HG03432 (cell line): Measurements from ENCODE around the gene METTL25.
"Not testable (repeated sequence)": the region's sequence is repeated elsewhere in the genome, so short reads cannot be mapped to it uniquely, and the experiment has no call there.

Source experiments
- ATAC-seq: cut with Tn5 transposase; IDR thresholded peaks from one replicate; pipeline ENCODE4 v1.9.1; 2021; ENCODE audit warnings: mild to moderate bottlenecking, moderate library complexity; ENCODE audit not compliant: unreplicated experiment

METTL25 gene, protein sequence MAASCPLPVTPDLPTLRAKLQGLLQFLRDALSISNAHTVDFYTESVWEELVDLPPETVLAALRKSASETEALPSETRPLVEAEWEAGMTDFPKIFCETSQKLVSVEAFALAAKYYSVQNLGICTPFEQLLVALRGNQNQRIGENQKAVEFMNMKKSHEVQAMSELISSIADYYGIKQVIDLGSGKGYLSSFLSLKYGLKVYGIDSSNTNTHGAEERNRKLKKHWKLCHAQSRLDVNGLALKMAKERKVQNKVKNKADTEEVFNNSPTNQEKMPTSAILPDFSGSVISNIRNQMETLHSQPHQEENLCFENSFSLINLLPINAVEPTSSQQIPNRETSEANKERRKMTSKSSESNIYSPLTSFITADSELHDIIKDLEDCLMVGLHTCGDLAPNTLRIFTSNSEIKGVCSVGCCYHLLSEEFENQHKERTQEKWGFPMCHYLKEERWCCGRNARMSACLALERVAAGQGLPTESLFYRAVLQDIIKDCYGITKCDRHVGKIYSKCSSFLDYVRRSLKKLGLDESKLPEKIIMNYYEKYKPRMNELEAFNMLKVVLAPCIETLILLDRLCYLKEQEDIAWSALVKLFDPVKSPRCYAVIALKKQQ

GRCh38 chr12:82358200-82359114 lies at the start of gene METTL25, which contains the start of gene CCDC59:
Gene METTL25, plus strand, starts transcription at chr12:82358529. Its CDS starts 37 bp downstream, at chr12:82358566.
Gene CCDC59, minus strand, starts transcription at chr12:82358387. Its CDS starts 11 bp downstream, at chr12:82358376.
- peak; percentile 94 for ATAC-seq

GRCh38 chr12:82314406-82314892 lies 43.9 kb upstream of the METTL25 start:
- ATAC-seq = no peak

GRCh38 chr12:82319276-82319675 lies 39.1 kb upstream of the METTL25 start:
- no peak for ATAC-seq

GRCh38 chr12:82325540-82326336 lies 32.6 kb upstream of the METTL25 start:
- no peak for ATAC-seq

GRCh38 chr12:82326905-82327503 lies 31.3 kb upstream of the METTL25 start:
- peak; percentile 73 for ATAC-seq

DNA sequence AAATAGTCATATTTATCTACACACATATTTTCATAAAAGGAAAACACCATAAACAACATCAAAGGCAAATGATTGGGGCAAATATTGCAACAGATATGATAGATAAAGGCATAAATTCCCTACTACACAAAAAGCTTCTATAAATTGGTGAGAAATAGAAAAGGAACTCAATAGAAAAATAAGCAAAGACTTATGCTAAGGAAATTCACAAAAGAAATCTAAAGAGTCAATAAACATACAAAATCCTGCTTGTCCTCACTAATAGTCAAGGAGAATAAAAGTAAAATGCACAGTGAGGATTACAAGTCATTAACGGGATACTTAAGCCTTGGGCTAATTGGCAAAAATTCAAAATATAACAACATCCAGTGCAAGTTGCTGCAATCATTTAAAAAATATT lies 30.5 kb upstream of the METTL25 start:
- ATAC-seq = no peak

DNA sequence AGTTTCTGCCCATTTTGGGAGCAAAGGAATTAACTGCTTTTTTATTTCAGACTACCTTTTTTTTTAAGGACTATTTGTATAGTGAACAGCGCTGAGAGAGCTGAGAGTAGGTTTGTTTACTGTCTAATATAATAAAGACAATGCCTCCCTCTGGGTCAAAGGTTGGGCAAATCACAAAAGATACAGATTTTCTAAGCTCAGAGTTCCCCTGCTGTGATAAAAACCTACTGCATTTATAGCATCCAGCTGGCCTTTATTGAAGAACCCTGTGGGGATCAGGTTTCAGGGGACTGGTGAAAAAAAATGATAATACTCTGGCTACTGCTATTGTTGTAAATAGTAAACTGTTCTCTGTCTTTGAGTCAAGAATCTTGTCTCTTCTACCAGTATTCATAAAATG lies 28.8 kb upstream of the METTL25 start:
- no peak for ATAC-seq

DNA sequence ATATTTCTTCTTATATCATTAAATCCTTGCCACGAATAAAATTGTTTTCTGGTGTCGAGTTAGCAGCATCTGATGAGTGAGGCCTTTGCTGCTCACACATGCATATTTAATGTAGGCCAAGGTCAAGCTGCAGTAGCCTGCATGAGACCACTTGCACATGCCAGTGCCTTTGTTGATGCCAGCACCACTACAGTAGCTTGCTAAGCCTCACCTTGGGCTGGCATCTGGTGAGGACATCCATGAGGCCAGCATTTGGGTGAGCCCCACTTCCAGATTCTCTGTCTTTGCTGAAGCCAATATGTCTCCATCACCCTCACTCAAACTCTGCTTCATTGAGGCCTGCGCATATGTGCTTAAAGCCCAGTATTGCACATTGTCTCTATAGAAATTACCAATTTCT lies 8.2 kb upstream of the METTL25 start:
- no peak for ATAC-seq

DNA sequence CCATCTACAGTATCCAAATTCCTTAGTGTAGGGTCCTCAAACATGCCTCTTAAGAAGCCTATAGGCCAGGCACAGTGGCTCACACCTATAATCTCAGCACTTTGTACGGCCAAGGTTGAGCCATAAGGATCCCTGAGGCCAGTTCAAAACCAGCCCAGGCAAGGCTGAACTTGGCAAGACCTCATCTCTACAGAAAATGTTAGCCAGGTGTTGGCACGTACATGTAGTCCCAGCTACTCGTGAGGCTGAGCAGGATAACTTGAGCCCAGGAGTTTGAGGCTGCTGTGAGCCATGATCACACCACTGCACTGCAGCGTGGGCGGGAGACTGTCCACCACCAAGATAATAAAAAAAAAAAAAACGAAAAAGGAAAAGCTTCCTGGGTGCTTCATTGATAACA lies 6.9 kb upstream of the METTL25 start:
- ATAC-seq = no peak

- no peak for ATAC-seq
These were observed 989 bp upstream of the METTL25 start for GRCh38 chr12:82357340-82357739.

DNA sequence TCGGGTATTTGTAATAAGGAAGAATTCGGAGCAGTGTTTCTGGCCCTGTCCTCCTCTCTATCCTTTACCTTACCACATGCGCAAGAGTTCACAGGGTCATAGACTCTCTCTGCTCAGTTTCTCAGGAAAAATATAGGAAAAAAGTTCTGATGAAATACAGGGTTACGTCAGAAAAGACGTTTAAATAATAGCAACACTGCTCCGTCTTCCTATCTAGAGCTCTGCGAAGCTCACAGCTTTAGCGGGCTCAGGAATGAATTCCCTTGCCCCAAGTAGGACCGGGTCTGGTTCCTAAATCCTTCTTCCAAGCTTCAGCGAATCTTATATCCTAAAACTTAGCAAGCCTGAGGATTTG lies 507 bp upstream of the METTL25 start:
- no peak for ATAC-seq

DNA sequence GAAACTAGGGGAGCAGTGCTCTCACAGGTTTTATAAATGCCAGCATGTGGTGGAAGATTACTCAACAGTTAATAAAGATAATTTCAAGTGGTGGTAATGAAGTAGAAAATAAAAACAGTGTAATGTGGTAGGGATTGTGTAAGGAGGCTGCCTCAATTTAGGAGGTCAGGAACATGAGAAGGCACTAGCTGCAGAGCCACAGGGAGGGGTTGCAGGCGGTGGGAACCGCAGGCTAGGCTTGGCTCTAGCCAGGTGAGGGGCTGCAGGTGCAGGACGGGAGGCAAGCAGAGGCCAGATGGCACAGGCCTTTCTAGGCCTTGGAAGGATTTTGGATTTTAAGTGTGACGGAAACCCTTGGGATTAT lies 768 bp downstream of the METTL25 start:
- ATAC-seq = peak; percentile 18

GRCh38 chr12:82360834-82361233 lies 2.5 kb downstream of the METTL25 start:
- not testable (repeated sequence) for ATAC-seq

DNA sequence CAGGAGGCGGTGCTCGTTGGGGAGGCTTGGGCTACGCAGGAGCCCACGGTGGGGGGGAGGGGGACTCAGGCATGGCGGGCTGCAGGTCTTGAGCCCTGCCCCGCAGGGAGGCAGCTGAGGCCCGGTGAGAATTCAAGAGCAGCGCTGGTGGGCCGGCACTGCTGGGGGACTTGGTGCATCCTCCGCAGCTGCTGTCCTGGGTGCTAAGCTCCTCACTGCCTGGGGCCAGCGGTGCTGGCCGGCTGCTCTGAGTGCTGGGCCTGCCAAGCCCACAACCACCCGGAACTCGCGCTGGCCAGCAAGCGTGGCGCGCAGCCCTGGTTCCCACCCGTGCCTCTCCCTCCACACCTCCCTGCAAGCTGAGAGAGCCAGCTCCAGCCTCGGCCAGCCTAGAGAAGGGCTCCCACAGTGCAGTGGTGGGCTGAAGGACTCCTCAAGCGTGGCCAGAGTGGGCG lies 3.2 kb downstream of the METTL25 start:
- ATAC-seq = no peak

GRCh38 chr12:82363990-82364389 lies 5.7 kb downstream of the METTL25 start:
- no peak for ATAC-seq

GRCh38 chr12:82366197-82366596 lies 7.9 kb downstream of the METTL25 start:
- ATAC-seq = peak; percentile 47

DNA sequence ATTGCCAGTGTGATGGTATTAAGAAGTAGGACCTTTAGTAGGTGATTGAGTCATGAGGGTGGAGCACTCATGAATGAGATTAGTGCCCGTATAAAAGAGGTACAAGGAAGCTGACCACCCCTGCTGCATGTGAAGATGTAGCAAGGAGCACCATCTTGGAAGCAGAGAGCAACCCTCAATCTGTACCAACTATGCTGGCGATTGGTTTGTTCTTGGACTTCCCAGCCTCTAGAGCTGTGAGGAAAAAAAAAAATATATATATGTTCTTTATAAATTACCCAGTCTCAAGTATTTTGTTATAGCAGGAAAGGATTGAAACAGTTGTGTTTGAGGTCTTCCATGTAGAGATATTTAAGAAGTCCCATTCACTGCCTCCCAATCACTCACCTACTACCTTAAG lies 16.9 kb downstream of the METTL25 start:
- ATAC-seq = no peak

DNA sequence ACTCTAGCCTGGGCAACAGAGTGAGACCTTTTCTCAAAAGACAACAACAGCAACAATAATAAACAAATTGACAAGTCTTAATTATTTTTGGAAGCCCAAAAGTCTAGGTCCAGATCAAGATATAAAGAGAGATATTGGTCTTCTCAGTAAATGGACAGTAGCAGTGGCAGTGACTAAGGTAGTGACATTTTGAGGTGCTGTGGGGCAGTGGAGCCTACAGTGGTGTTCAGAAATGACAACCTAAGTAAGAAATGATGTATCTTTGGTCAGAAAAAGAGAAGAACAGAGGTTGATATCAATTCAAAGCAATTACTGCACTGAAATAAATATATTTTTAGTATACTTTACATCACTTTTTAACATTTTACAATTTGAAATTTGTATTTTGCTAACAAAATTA lies 20.7 kb downstream of the METTL25 start:
- ATAC-seq = no peak

GRCh38 chr12:82383930-82384552 lies 25.7 kb downstream of the METTL25 start:
- ATAC-seq = peak; percentile 66

- no peak for ATAC-seq
These were observed 40.5 kb downstream of the METTL25 start for GRCh38 chr12:82398879-82399278.
